B cell (primary cell): ENCODE measurements around the gene ADGRE2. TPM values are rescaled to one million over a fixed set of nuclear protein-coding genes. Genes with fewer than 3 reads are reported as not detected.

ENCODE experiments used
- ATAC-seq: fragments of 200-7000 bp; cut with Tn5 transposase; one replicate; pipeline ENCODE4 v1.10.0; 2021; ENCODE audit warnings: low read depth, mild to moderate bottlenecking, moderate number of reproducible peaks, moderate library complexity
- CTCF ChIA-PET: fragments of 350-600 bp; sonication (Branson Sonifier 250); formaldehyde crosslinking; loops from one replicate; lab custom pipeline; 2021; ENCODE audit warnings: antibody characterized with exemption, inconsistent platforms; lab: Charles Lee
- POLR2A ChIA-PET: fragments of 350-600 bp; sonication (Branson Sonifier 250); formaldehyde crosslinking; loops from one replicate; lab custom pipeline; 2021; ENCODE audit warnings: antibody characterized with exemption; lab: Charles Lee
- DNase-seq: peaks from one replicate; pipeline ENCODE4 v3.0.0; 2013
- H2AFZ ChIP-seq: 2 replicates; pipeline ENCODE4 v1.6.1; 2012; ENCODE audit warnings: mild to moderate bottlenecking, low read depth, low read length; ENCODE audit not compliant: insufficient read depth, poor library complexity, severe bottlenecking
- H3K27ac ChIP-seq, 2 donors: 1 replicate in 1 of 2; 2 replicates in 1 of 2; pipeline ENCODE4 v1.5.1; 2012 to 2013; ENCODE audit warnings: low read length in 2 of 2, mild to moderate bottlenecking in 2 of 2, moderate library complexity in 1 of 2
- H3K27me3 ChIP-seq, 4 experiments: fragments of 200-600 bp in 1 of 4; sonication (generic) in 1 of 4; replicated peaks in 1 of 4; 1 replicate in 2 of 4; 2 replicates in 2 of 4; pipeline versions ENCODE4 v1.6.1 to v1.7.0; 2013 to 2016; ENCODE audit warnings: low read length in 3 of 4, mild to moderate bottlenecking in 2 of 4, mixed read lengths in 1 of 4, moderate library complexity in 1 of 4; ENCODE audit not compliant: insufficient read depth in 4 of 4, control insufficient read depth in 3 of 4; ENCODE audit errors: control extremely low read depth in 1 of 4
- H3K36me3 ChIP-seq, 2 experiments: replicated peaks in 1 of 2; 1 replicate in 1 of 2; 2 replicates in 1 of 2; pipeline versions ENCODE4 v1.6.1 to v1.7.1; 2013; ENCODE audit warnings: low read length in 1 of 2; ENCODE audit not compliant: insufficient read depth in 2 of 2, control insufficient read depth in 1 of 2; ENCODE audit errors: control extremely low read depth in 1 of 2, extremely low read depth in 1 of 2
- H3K4me1 ChIP-seq, 2 donors: fragments of 200-600 bp in 1 of 2; sonication (generic) in 1 of 2; 1 replicate in 1 of 2; 2 replicates in 1 of 2; pipeline versions ENCODE4 v1.5.1 to v1.6.1; 2013 to 2017; ENCODE audit warnings: low read length in 2 of 2; ENCODE audit not compliant: control insufficient read depth in 2 of 2, insufficient read depth in 2 of 2
- H3K4me2 ChIP-seq: replicated peaks from 2 replicates; pipeline ENCODE3; 2012; ENCODE audit warnings: mild to moderate bottlenecking, low read depth, low read length; ENCODE audit not compliant: poor library complexity, severe bottlenecking
- H3K4me3 ChIP-seq, 5 experiments: fragments of 200-600 bp in 1 of 5; sonication (generic) in 1 of 5; 1 replicate in 3 of 5; 2 replicates in 2 of 5; pipeline versions ENCODE4 v1.5.1 to v1.7.0; 2011 to 2016; ENCODE audit warnings: low read length in 4 of 5, mild to moderate bottlenecking in 4 of 5, low read depth in 2 of 5, control low read depth in 1 of 5, moderate library complexity in 1 of 5; ENCODE audit not compliant: insufficient read depth in 1 of 5; ENCODE audit errors: control extremely low read depth in 1 of 5, extremely low read depth in 1 of 5
- H3K79me2 ChIP-seq: fragments of 200-600 bp; sonication (generic); one replicate; pipeline ENCODE4 v1.6.0; 2016; ENCODE audit warnings: low read length; ENCODE audit not compliant: control insufficient read depth, insufficient read depth
- H3K9ac ChIP-seq: fragments of 200-600 bp; sonication (generic); 2 replicates; pipeline ENCODE4 v1.6.1; 2017; ENCODE audit warnings: mild to moderate bottlenecking, low read length, moderate library complexity
- H3K9me3 ChIP-seq, 3 donors: one replicate each; pipeline versions ENCODE4 v1.6.1 to v1.7.1; 2013; ENCODE audit warnings: low read length in 2 of 3; ENCODE audit not compliant: control insufficient read depth in 2 of 3, insufficient read depth in 1 of 3; ENCODE audit errors: control extremely low read depth in 1 of 3
- H4K20me1 ChIP-seq: 2 replicates; pipeline ENCODE4 v1.6.0; 2012; ENCODE audit warnings: mild to moderate bottlenecking, low read length; ENCODE audit not compliant: insufficient read depth, control insufficient read depth, poor library complexity, severe bottlenecking
- H3K27ac Mint-ChIP-seq: one replicate; pipeline ENCODE4 v1.8.0; 2021; ENCODE audit warnings: mixed read lengths
- H3K27me3 Mint-ChIP-seq: one replicate; pipeline ENCODE4 v1.8.0; 2021; ENCODE audit warnings: mixed read lengths
- H3K4me1 Mint-ChIP-seq: one replicate; pipeline ENCODE4 v1.8.0; 2021; ENCODE audit warnings: mixed read lengths
- H3K4me3 Mint-ChIP-seq: one replicate; pipeline ENCODE4 v1.8.0; 2021; ENCODE audit warnings: mixed read lengths
- H3K9me3 Mint-ChIP-seq: one replicate; pipeline ENCODE4 v1.8.0; 2022; ENCODE audit warnings: mixed read lengths; ENCODE audit not compliant: insufficient read depth
- CTCF ChIP-seq: fragments of 200-600 bp; IDR thresholded peaks from one replicate; pipeline ENCODE4 v1.8.0; 2022; ENCODE audit warnings: antibody characterized with exemption, mild to moderate bottlenecking
- EZH2 ChIP-seq: IDR thresholded peaks from 2 replicates; pipeline ENCODE4 v1.6.1; 2012; ENCODE audit warnings: borderline replicate concordance, low read depth, mild to moderate bottlenecking, moderate library complexity, low read length; ENCODE audit not compliant: insufficient read depth, poor library complexity, severe bottlenecking
- WGBS: methylation state at CpG from one replicate; pipeline ENCODE4 v1.1.5; 2013; ENCODE audit warnings: missing lambda C conversion rate; ENCODE audit not compliant: insufficient coverage; 5-methylcytosine and 5-hydroxymethylcytosine counted together
- intact Hi-C: fragments of 100-400 bp; cut with micrococcal nuclease; formaldehyde crosslinking; loops from one replicate; pipeline ENCODE4 v1.10.0; 2022
- polyA plus RNA-seq: library from polyadenylated mRNA; depleted of rRNA; stranded (reverse); fragments of >200 nt; gene quantifications from 2 replicates; pipeline ENCODE4 v1.2.3, GENCODE V29; 2012
- total RNA-seq, 2 donors: library from RNA; stranded (reverse); fragments of 120-200 nt in 1 of 2; gene quantifications; 1 replicate in 1 of 2; 2 replicates in 1 of 2; pipeline versions ENCODE4 v1.2.3 to v1.2.4, GENCODE V29; 2013 to 2022

Gene ADGRE2
- total and polyA plus RNA-seq, 2 donors (not counting 1 experiment from before 2014, with no cell fraction given) = 0.52 to 0.89 TPM

- H3K27ac Mint-ChIP-seq = peak within 1 kb of the TSS; percentile 99
- intact Hi-C loops = loop anchor here (1.0 kb wide), 2 partner anchors 118 to 161 kb away; partner anchors contain the start of genes NDUFB7 and TECR
- peak; percentile 98 for DNase-seq
- POLR2A ChIA-PET = interaction anchor here (0.6 to 6.2 kb wide), 10 partner anchors 15 to 765 kb away, joined by 3 to 90 read pairs (median 4); partner anchors contain the start of genes ADGRE3 and NDUFB7
- H4K20me1 ChIP-seq = no peaks in the 10 kb centered on the region
- peak within 1 kb of the TSS; percentile 68 to 82 (median 75) for H3K4me3 ChIP-seq
- peaks cover 11% of the 10 kb centered on the region for H3K79me2 ChIP-seq
- H3K9me3 Mint-ChIP-seq = no peaks in the 10 kb centered on the region
- ATAC-seq = peak; percentile 89
- under 1% methylated on average over 56 of the region's 66 CpGs for WGBS
- CTCF ChIA-PET = interaction anchor here (0.6 to 11.9 kb wide), 7 partner anchors 11 to 553 kb away, joined by 3 to 681 read pairs (median 3); partner anchors contain the start of genes ASF1B and NDUFB7
- H3K4me1 ChIP-seq = peaks cover 27 to 29% of the 10 kb centered on the region in 2 donors
- H3K4me2 ChIP-seq = peak within 1 kb of the TSS; percentile 75
- H3K36me3 ChIP-seq = peaks cover 0 to 9% of the 10 kb centered on the region in 2 experiments
- TF ChIP-seq CTCF = no peak
- TF ChIP-seq EZH2 = no peak
- peak within 1 kb of the TSS; percentile 97 to 99 for H3K27ac ChIP-seq
- H3K27me3 ChIP-seq = no peaks in the 10 kb centered on the region
- H2AFZ ChIP-seq = peak within 1 kb of the TSS; percentile 71
- peak within 1 kb of the TSS; percentile 75 for H3K9ac ChIP-seq
- peaks cover 30% of the 10 kb centered on the region for H3K4me1 Mint-ChIP-seq
- H3K4me3 Mint-ChIP-seq = peak within 1 kb of the TSS; percentile 95
- H3K9me3 ChIP-seq = no peaks in the 10 kb centered on the region
- no peaks in the 10 kb centered on the region for H3K27me3 Mint-ChIP-seq
Measured at GRCh38 chr19:14689598-14690503, 88.5 kb downstream of the ADGRE2 start, which contains the start of gene ZNF333. Gene ZNF333, plus strand, starts transcription at chr19:14690048. Its CDS starts 3,444 bp downstream, at chr19:14693492.
